H1 (cell line): ENCODE results near the gene SLC51B. TPM values are rescaled to one million over a fixed set of nuclear protein-coding genes. Genes with fewer than 3 reads are reported as not detected.

Experiments
- CTCF ChIA-PET: fragments of 300-600 bp; sonication (Branson Sonifier 250); formaldehyde crosslinking; loops from one replicate; lab custom pipeline; 2021; ENCODE audit not compliant: partially characterized antibody; lab: Charles Lee
- POLR2A ChIA-PET: fragments of 300-600 bp; sonication (Branson Sonifier 250); formaldehyde crosslinking; loops from one replicate; lab custom pipeline; 2021; ENCODE audit warnings: inconsistent platforms; ENCODE audit not compliant: partially characterized antibody; lab: Charles Lee
- DNase-seq, 2 experiments: peaks; one replicate each; pipeline versions ENCODE4 v3.0.0 to v3.0.0-alpha.2; 2010 to 2022; ENCODE audit warnings: low spot score in 2 of 2, low read depth in 1 of 2, mixed read lengths in 1 of 2
- FAIRE-seq: peaks from 2 replicates; lab custom pipeline; 2011; peaks lifted over from hg19 to GRCh38; lab: Jason Lieb, UNC
- H2AFZ ChIP-seq: 2 replicates; pipeline ENCODE4 v1.8.1; 2012; ENCODE audit warnings: low read length, inconsistent platforms
- H2AK5ac ChIP-seq: 2 replicates; pipeline ENCODE4 v1.6.1; 2013; ENCODE audit warnings: low read depth, low read length
- H2BK120ac ChIP-seq: replicated peaks from 2 replicates; pipeline ENCODE3; 2013; ENCODE audit warnings: low read depth, low read length, inconsistent platforms
- H2BK12ac ChIP-seq: 2 replicates; pipeline ENCODE4 v1.6.1; 2013; ENCODE audit warnings: low read depth, low read length
- H2BK15ac ChIP-seq: 2 replicates; pipeline ENCODE4 v1.6.1; 2013; ENCODE audit warnings: low read length
- H2BK20ac ChIP-seq: 2 replicates; pipeline ENCODE4 v1.6.1; 2013; ENCODE audit warnings: low read length
- H2BK5ac ChIP-seq: 2 replicates; pipeline ENCODE4 v1.6.1; 2013; ENCODE audit warnings: low read depth, low read length
- H3K14ac ChIP-seq: 2 replicates; pipeline ENCODE4 v1.6.1; 2013; ENCODE audit warnings: inconsistent platforms; ENCODE audit not compliant: insufficient read length
- H3K18ac ChIP-seq: 2 replicates; pipeline ENCODE4 v1.6.1; 2013; ENCODE audit warnings: low read length; ENCODE audit errors: extremely low read depth
- H3K23ac ChIP-seq: 2 replicates; pipeline ENCODE4 v1.6.1; 2013; ENCODE audit warnings: inconsistent platforms; ENCODE audit not compliant: insufficient read length
- H3K23me2 ChIP-seq: 2 replicates; pipeline ENCODE4 v1.6.1; 2013; ENCODE audit warnings: low read depth, low read length
- H3K27ac ChIP-seq: 2 replicates; pipeline ENCODE4 v1.6.1; 2011; ENCODE audit warnings: low read depth, low read length, inconsistent platforms
- H3K27me3 ChIP-seq, 4 experiments: replicated peaks in 1 of 4; 1 replicate in 1 of 4; 2 replicates in 3 of 4; pipeline versions ENCODE4 v1.6.1 to v1.8.1; 2011 to 2013; ENCODE audit warnings: low read length in 3 of 4, mild to moderate bottlenecking in 3 of 4, inconsistent platforms in 2 of 4, mixed read lengths in 2 of 4, moderate library complexity in 1 of 4; ENCODE audit not compliant: control insufficient read depth in 3 of 4, insufficient read depth in 3 of 4; ENCODE audit errors: extremely low read depth in 1 of 4
- H3K36me3 ChIP-seq, 4 experiments: 2 replicates each; pipeline versions ENCODE4 v1.6.1 to v1.8.1; 2011 to 2013; ENCODE audit warnings: mild to moderate bottlenecking in 4 of 4, low read length in 3 of 4, moderate library complexity in 2 of 4, control low read depth in 1 of 4, inconsistent platforms in 1 of 4; ENCODE audit not compliant: insufficient read depth in 4 of 4, control insufficient read depth in 2 of 4
- H3K4ac ChIP-seq: replicated peaks from 2 replicates; pipeline ENCODE3; 2013; ENCODE audit warnings: low read length, low read depth, mixed read lengths, inconsistent platforms; ENCODE audit not compliant: insufficient read length
- H3K4me1 ChIP-seq, 4 experiments: replicated peaks in 1 of 4; 1 replicate in 1 of 4; 2 replicates in 3 of 4; pipeline versions ENCODE4 v1.6.1 to v1.8.1; 2011 to 2013; ENCODE audit warnings: low read length in 3 of 4, inconsistent platforms in 2 of 4, mixed read lengths in 1 of 4; ENCODE audit not compliant: insufficient read depth in 4 of 4, control insufficient read depth in 3 of 4
- H3K4me2 ChIP-seq, 2 experiments: 2 replicates each; pipeline versions ENCODE4 v1.6.1 to v1.8.1; 2011 to 2013; ENCODE audit warnings: low read depth in 2 of 2, low read length in 2 of 2, control low read depth in 1 of 2, inconsistent platforms in 1 of 2, mild to moderate bottlenecking in 1 of 2; ENCODE audit not compliant: insufficient read depth in 1 of 2
- H3K4me3 ChIP-seq, 4 experiments: fragments of 200-600, 300-600 bp in 1 of 4; sonication (generic), shearing (Covaris generic), sonication (Bioruptor Twin) in 1 of 4; 2 replicates each; pipeline versions ENCODE4 v1.5.1 to v1.8.1; 2011 to 2016; ENCODE audit warnings: low read length in 4 of 4, low read depth in 3 of 4, control low read depth in 2 of 4, inconsistent platforms in 2 of 4, mild to moderate bottlenecking in 2 of 4, mixed read lengths in 1 of 4, moderate library complexity in 1 of 4; ENCODE audit not compliant: insufficient read depth in 2 of 4; ENCODE audit errors: extremely low read depth in 1 of 4
- H3K56ac ChIP-seq: replicated peaks from 2 replicates; pipeline ENCODE3; 2013; ENCODE audit warnings: low read depth, mild to moderate bottlenecking, mixed read lengths, low read length, inconsistent platforms; ENCODE audit not compliant: insufficient read length
- H3K79me1 ChIP-seq: 2 replicates; pipeline ENCODE4 v1.6.1; 2013; ENCODE audit warnings: low read depth, low read length, control low read depth
- H3K79me2 ChIP-seq, 2 experiments: 2 replicates each; pipeline versions ENCODE4 v1.6.1 to v1.8.1; 2012 to 2013; ENCODE audit warnings: low read length in 2 of 2, mild to moderate bottlenecking in 2 of 2, inconsistent platforms in 1 of 2; ENCODE audit not compliant: insufficient read depth in 2 of 2, control insufficient read depth in 1 of 2
- H3K9ac ChIP-seq, 4 experiments: replicated peaks in 1 of 4; 1 replicate in 1 of 4; 2 replicates in 3 of 4; pipeline versions ENCODE4 v1.6.1 to v1.8.1; 2011 to 2013; ENCODE audit warnings: low read depth in 3 of 4, low read length in 3 of 4, control low read depth in 2 of 4, mild to moderate bottlenecking in 2 of 4, moderate library complexity in 2 of 4, inconsistent platforms in 1 of 4; ENCODE audit errors: extremely low read depth in 1 of 4
- H3K9me3 ChIP-seq, 2 experiments: 2 replicates each; pipeline versions ENCODE4 v1.6.1 to v1.8.1; 2012 to 2013; ENCODE audit warnings: mild to moderate bottlenecking in 2 of 2, moderate library complexity in 2 of 2, control low read depth in 1 of 2, inconsistent platforms in 1 of 2, low read depth in 1 of 2, low read length in 1 of 2, mixed read lengths in 1 of 2; ENCODE audit not compliant: insufficient read depth in 2 of 2
- H4K20me1 ChIP-seq, 2 experiments: replicated peaks in 1 of 2; 2 replicates each; pipeline versions ENCODE3 to v1.8.1; 2011 to 2013; ENCODE audit warnings: inconsistent platforms in 2 of 2, low read length in 2 of 2, mild to moderate bottlenecking in 1 of 2; ENCODE audit not compliant: insufficient read depth in 2 of 2, control insufficient read depth in 1 of 2
- H4K5ac ChIP-seq: 2 replicates; pipeline ENCODE4 v1.6.1; 2013; ENCODE audit warnings: low read length, low read depth, mixed read lengths, inconsistent platforms; ENCODE audit not compliant: insufficient read length
- H4K8ac ChIP-seq: 2 replicates; pipeline ENCODE4 v1.8.0; 2013; ENCODE audit warnings: mild to moderate bottlenecking, moderate library complexity, low read length, inconsistent platforms; ENCODE audit not compliant: insufficient read depth; ENCODE audit errors: extremely low read depth
- H4K91ac ChIP-seq: replicated peaks from 2 replicates; pipeline ENCODE3; 2013; ENCODE audit warnings: low read length, mixed read lengths, inconsistent platforms; ENCODE audit not compliant: insufficient read length
- BACH1 ChIP-seq: IDR thresholded peaks from 2 replicates; pipeline ENCODE4 v1.6.1; 2012; ENCODE audit warnings: low read length, improper control_type of control experiment
- EZH2 ChIP-seq: fragments of 200-600 bp; sonication (generic); IDR thresholded peaks from 2 replicates; pipeline ENCODE4 v1.7.1; 2012; ENCODE audit warnings: low read depth, mild to moderate bottlenecking, moderate library complexity, low read length, inconsistent platforms; ENCODE audit not compliant: severe bottlenecking
- KDM4A ChIP-seq: IDR thresholded peaks from one replicate; pipeline ENCODE4 v1.7.1; 2012; ENCODE audit warnings: low read depth, mild to moderate bottlenecking, moderate library complexity, low read length, inconsistent platforms; ENCODE audit not compliant: severe bottlenecking
- NANOG ChIP-seq: IDR thresholded peaks from 2 replicates; pipeline ENCODE4 v1.6.1; 2011; ENCODE audit warnings: low read length, low read depth, mild to moderate bottlenecking, inconsistent platforms; ENCODE audit not compliant: insufficient read depth, poor library complexity, severe bottlenecking
- RNF2 ChIP-seq: fragments of 200-900, 300-1000 bp; sonication (generic); IDR thresholded peaks from 2 replicates; pipeline ENCODE4 v1.7.1; 2016; ENCODE audit warnings: borderline replicate concordance, low read depth, mild to moderate bottlenecking, antibody characterized with exemption, low read length; ENCODE audit not compliant: poor library complexity, severe bottlenecking; ENCODE audit errors: missing control alignments
- SUZ12 ChIP-seq: fragments of 200-600 bp; sonication (generic); IDR thresholded peaks from 2 replicates; pipeline ENCODE4 v1.6.1; 2012; ENCODE audit warnings: mild to moderate bottlenecking, inconsistent platforms, low read length, moderate library complexity, mixed read lengths
- TAF7 ChIP-seq: optimal IDR thresholded peaks from 2 replicates; pipeline ENCODE3; 2011; ENCODE audit warnings: low read depth, mild to moderate bottlenecking, inconsistent platforms, low read length, moderate library complexity, borderline replicate concordance
- WGBS, 2 experiments: shearing (Covaris generic) in 1 of 2; methylation state at CpG; one replicate each; pipeline versions ENCODE4 v1.1.6 to v1.1.7; 2013 to 2015; ENCODE audit warnings: low lambda C conversion rate in 2 of 2, mixed read lengths in 2 of 2, inconsistent platforms in 1 of 2, low coverage in 1 of 2, missing lambda C conversion rate in 1 of 2; ENCODE audit not compliant: insufficient replicate concordance in 2 of 2, insufficient coverage in 1 of 2, insufficient read length in 1 of 2; ENCODE audit errors: extremely low coverage in 1 of 2, missing lambda C conversion rate in 1 of 2; 5-methylcytosine and 5-hydroxymethylcytosine counted together
- polyA plus RNA-seq, 7 experiments: library from polyadenylated mRNA; depleted of rRNA in 3 of 7; stranded (reverse) in 5 of 7; unstranded in 2 of 7; fragments of >200 nt in 5 of 7; fragments of 200-250 nt in 2 of 7; gene quantifications; 1 replicate in 5 of 7; 2 replicates in 1 of 7; 4 replicates in 1 of 7; pipeline versions ENCODE4 v1.2.1 to v1.2.3, GENCODE V29; 2011 to 2013; ENCODE audit warnings: missing spikeins in 2 of 7, mixed read lengths in 2 of 7
- total RNA-seq: library from RNA; stranded (reverse); fragmentation: NEBNext Ultra II Directional; extraction: Animal tissue kit (Norgen Biotek cat#: 25700); gene quantifications from 2 replicates; pipeline ENCODE4 v1.2.1, GENCODE V29; 2021
- TF ChIP-seq, protein P1 (sequence below): IDR thresholded peaks from 2 replicates; pipeline ENCODE4 v1.6.1; 2012; ENCODE audit warnings: low read length, inconsistent platforms

SLC51B gene
- total and polyA plus RNA-seq, 2 of the 8 experiments (the other 6 are each of a cell fraction or from before 2014, with no cell fraction given) = not detected

GRCh38 chr15:65092911-65093792 is 48.0 kb downstream of the SLC51B start:
- Histone ChIP-seq H2AFZ (no peak overlapping the region), H3K27ac (no peak overlapping the region), H2BK12ac (no peak overlapping the region; the same call in 1 of the 2 replicates), H2BK15ac (no peak overlapping the region), H4K91ac (no peak overlapping the region), H3K56ac (no peak overlapping the region), H3K79me1 (no peaks in the 10 kb centered on the region), H3K23me2 (no peaks in the 10 kb centered on the region), H3K9ac (no peak overlapping the region), H4K5ac (no peak overlapping the region), H2BK20ac (0 out of 2 replicates have a peak overlapping the region, but pooled peaks have one; percentile 68), H3K18ac (no peak overlapping the region), H3K27me3 (no peaks in the 10 kb centered on the region), H3K79me2 (no peaks in the 10 kb centered on the region), H3K4me2 (no peak overlapping the region), H3K23ac (no peak overlapping the region), H3K4me1 (peaks cover 0 to 4% (median 3%) of the 10 kb centered on the region in 4 experiments; a peak in 3 of 7 replicates), H3K4me3 (no peak overlapping the region), H4K8ac (no peak overlapping the region; the same call in 1 of the 2 replicates), H2BK120ac (no peak overlapping the region), H2BK5ac (no peak overlapping the region), H2AK5ac (no peak overlapping the region), H4K20me1 (no peaks in the 10 kb centered on the region), H3K36me3 (no peaks in the 10 kb centered on the region), H3K9me3 (no peaks in the 10 kb centered on the region), H3K14ac (no peak overlapping the region), H3K4ac (no peak overlapping the region)
- CTCF ChIA-PET = interaction anchor here (0.6 to 4.0 kb wide), 8 partner anchors 8 to 71 kb away, joined by 3 to 45 read pairs (median 9); partner anchors contain the start of gene RASL12
- DNase-seq (no peak), FAIRE-seq (no peak)
- 90% methylated on average over 14 of the region's 17 CpGs; no CpG with 5 or more reads in 1 of the 2 experiments for WGBS, 2 experiments
- POLR2A ChIA-PET = interaction anchor here (1.4 to 3.4 kb wide), 3 partner anchors 8 to 25 kb away, joined by 4 to 16 read pairs (median 4); partner anchors contain the start of gene RASL12
- no peak for TF ChIP-seq RNF2
- TF ChIP-seq, protein P1, sequence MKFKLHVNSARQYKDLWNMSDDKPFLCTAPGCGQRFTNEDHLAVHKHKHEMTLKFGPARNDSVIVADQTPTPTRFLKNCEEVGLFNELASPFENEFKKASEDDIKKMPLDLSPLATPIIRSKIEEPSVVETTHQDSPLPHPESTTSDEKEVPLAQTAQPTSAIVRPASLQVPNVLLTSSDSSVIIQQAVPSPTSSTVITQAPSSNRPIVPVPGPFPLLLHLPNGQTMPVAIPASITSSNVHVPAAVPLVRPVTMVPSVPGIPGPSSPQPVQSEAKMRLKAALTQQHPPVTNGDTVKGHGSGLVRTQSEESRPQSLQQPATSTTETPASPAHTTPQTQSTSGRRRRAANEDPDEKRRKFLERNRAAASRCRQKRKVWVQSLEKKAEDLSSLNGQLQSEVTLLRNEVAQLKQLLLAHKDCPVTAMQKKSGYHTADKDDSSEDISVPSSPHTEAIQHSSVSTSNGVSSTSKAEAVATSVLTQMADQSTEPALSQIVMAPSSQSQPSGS = no peak
- TF ChIP-seq NANOG = no peak
- TF ChIP-seq BACH1 = no peak
- no peak for TF ChIP-seq KDM4A
- no peak for TF ChIP-seq EZH2
- TF ChIP-seq TAF7 = no peak
- TF ChIP-seq SUZ12 = no peak
